GM12864 (cell line): Measurements from ENCODE around the gene PDE4B.

Source experiments
- DNase-seq: peaks from one replicate; pipeline ENCODE4 v3.0.0-alpha.2; 2011; ENCODE audit warnings: low read depth
- H3K4me3 ChIP-seq: 2 replicates; pipeline ENCODE4 v1.5.1; 2011; ENCODE audit warnings: mild to moderate bottlenecking, low read depth, low read length, control low read depth
- CTCF ChIP-seq: IDR thresholded peaks from 2 replicates; pipeline ENCODE4 v1.5.1; 2011; ENCODE audit warnings: low read depth, mild to moderate bottlenecking, moderate library complexity, low read length, control low read depth, inconsistent platforms; ENCODE audit errors: missing control alignments

Gene PDE4B

DNA sequence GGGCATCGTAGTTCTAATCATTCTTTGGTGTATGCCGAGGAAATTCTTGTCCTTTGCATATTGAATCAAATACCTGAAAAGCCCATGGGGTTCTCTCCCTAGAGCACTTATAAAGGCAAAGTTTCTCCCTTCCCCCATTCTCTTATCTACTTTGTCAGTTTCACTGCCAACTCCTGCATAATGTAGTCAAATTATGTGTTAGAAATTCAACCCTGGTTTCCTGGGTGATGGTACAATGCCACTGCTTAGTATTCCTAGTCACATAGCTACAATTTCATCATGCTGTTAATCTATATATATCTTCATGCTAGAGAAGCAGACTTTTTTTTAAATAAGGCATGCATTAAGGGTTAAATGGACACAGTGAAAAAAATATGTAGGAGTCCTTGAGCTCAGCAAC lies 119.0 kb downstream of the PDE4B start:
- no peak for DNase-seq
- H3K4me3 ChIP-seq, result no peak overlapping the region
- TF ChIP-seq CTCF, result no peak

GRCh38 chr1:65918564-65918963 lies 125.9 kb downstream of the PDE4B start:
- H3K4me3 ChIP-seq, result no peak overlapping the region
- no peak for TF ChIP-seq CTCF
- no peak for DNase-seq

GRCh38 chr1:65921446-65921845 lies 128.8 kb downstream of the PDE4B start:
- no peak for DNase-seq
- no peak for TF ChIP-seq CTCF
- H3K4me3 ChIP-seq, result no peak overlapping the region

- DNase-seq, result no peak
- no peak overlapping the region for H3K4me3 ChIP-seq
- no peak for TF ChIP-seq CTCF
Observed at GRCh38 chr1:65924471-65924870, 131.8 kb downstream of the PDE4B start.

DNA sequence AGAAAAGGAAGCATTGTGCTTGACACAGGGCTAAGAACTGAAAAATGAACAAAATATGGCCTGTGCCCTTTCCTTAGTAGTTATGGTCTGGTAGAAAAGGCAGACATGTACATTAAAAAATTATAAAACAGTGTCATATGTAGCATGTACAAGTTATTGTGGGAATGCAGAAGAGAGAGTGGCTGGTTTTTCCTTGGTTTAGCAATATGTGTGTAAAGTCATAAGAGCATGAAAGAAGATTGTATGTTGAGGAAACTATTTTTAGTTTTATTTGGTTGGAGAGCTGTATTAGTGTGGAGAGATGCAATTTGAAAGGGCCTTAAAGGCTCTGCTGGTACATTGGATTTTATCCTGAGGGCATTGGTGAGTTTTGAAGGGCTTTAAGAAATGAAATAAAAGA lies 145.8 kb downstream of the PDE4B start:
- H3K4me3 ChIP-seq, result no peak overlapping the region

GRCh38 chr1:65939191-65939590 lies 146.5 kb downstream of the PDE4B start:
- no peak for TF ChIP-seq CTCF
- DNase-seq, result no peak
- H3K4me3 ChIP-seq, result no peak overlapping the region

More for the DNA sequence above, 145.8 kb downstream of the PDE4B start:
- no peak for TF ChIP-seq CTCF
- DNase-seq, result no peak

DNA sequence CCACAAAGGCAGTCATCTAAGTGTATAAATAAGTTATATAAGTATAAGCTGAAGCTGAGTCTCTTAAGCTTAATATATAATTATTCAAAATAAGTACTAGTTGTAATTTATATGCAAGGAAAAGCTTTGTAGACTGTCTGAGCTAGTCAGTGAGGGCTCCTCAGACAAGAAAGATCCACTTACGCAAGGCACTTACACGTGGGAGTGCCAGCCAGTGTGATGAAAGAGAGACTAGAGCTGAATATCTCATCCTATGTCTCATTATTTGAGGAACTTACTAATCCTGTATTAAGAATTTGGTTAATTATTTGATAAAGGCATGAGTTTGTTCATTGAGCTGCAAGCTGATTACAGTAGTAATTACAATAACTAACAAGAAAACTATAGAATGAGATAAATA lies 146.9 kb downstream of the PDE4B start:
- no peak for DNase-seq
- H3K4me3 ChIP-seq, result no peak overlapping the region
- TF ChIP-seq CTCF, result no peak
